Measurements from ENCODE around the gene POLR1B. TPM values are rescaled to one million over a fixed set of nuclear protein-coding genes. Genes with fewer than 3 reads are reported as not detected.

POLR1B gene
- total and polyA plus RNA-seq, 2 of the 13 experiments (the other 11 are each of a cell fraction or from before 2014, with no cell fraction given): 18.3 to 46.0 TPM

DNA sequence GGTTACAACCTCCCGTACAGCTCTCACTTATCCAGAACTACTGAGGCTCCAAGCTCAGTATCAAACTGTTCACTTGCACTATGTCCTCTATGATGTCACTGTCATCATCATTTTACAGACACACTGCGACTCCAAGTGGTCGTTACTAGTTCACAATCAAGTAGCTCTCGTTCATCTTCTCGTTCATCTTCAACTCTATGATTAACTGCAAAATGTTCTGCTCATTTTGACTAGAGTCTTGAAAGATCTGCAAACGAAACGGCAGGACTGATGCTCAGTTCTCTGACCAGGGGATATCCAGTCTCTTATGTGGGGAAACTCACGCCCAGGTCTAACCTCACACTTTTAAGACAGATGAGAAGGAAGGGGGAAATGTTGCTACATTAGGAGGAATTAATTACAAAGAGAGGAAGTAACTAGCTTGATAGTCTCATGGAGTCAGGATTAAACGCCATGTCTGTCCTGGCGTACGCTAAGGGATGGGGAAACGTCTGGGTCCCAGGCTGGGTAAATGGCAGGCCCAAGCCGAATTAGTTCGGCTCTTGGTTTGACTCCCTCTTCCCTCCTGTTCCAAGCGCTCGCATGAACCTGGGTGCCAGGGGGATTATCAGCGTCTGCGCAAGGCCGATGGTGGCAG, 41.4 kb downstream of the POLR1B start (continued):
- TF ChIP-seq ZBTB21 (CRISPR knock-in tag; IDR thresholded peaks at IDR 0.05) (peak; percentile 90), ATRX (CRISPR knock-in tag; IDR thresholded peaks at IDR 0.05; ENCODE audit: borderline replicate concordance) (no peak)
- TF ChIP-seq, protein P1, sequence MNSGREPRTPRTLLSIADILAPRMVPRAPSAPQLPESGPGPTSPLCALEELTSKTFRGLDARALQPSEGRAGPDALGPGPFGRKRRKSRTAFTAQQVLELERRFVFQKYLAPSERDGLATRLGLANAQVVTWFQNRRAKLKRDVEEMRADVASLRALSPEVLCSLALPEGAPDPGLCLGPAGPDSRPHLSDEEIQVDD (CRISPR knock-in tag; IDR thresholded peaks at IDR 0.05; ENCODE audit: borderline replicate concordance): peak; percentile 67; the same call in 1 of the 2 replicates

DNA sequence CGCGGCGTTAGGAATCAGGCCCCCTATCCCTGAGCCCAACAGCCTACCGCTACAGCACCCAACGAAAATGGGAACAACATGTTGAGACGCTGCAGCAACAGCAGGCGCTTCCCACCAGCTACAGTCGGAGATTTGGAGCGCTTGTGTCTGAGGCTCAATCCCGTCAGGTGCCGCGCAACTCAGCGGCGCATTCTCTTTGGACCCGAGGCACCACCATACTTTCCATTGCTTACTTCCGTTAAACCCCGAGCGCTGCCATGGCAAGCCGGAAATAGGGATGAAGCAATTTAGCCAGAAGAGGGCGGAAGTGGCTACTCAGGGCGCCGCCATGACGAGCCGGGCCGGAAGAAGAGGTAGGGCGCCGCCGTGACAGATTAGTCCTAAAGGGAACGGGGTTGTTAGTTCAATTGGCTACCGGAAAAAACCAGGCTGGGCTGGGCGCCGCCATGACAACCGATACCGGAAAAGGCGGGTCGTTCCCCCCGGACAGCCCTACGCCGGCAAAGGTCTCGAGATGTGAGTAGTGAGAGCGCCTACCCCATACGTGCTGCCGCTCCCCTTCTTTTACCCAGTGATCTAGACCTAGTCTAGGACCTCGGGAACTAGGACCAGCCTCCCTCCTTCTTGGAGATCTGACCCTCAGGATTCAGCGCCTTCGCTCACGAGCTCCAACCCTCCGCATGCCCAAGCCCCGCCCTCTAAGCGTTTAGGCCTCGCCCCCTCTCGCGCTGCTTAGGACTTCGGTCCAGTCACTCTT, 42.0 kb downstream of the POLR1B start, which contains the start of gene CHCHD5:
TSS of gene CHCHD5 (plus strand) at position 476 of the 757 bp plus-strand sequence. CDS start at position 515, 39 bp downstream.
- Histone ChIP-seq H3K79me2 (ENCODE audit: insufficient read depth, low read length) (peaks cover 10% of the 10 kb centered on the region), H3K27me3 (ENCODE audit: control insufficient read depth in 1 of 2, insufficient read depth in 2 of 2, low read length in 2 of 2) (peaks cover 0 to 4% of the 10 kb centered on the region in 2 experiments; a peak in 1 of 5 replicates), H3K4me1 (ENCODE audit: insufficient read depth, low read length) (peaks cover 40% of the 10 kb centered on the region), H3K9ac (ENCODE audit: insufficient read depth, low read depth, low read length) (peak within 1 kb of the TSS; percentile 97), H3K4me3 (replicated peaks in 1 of 3; ENCODE audit: insufficient read depth in 1 of 3, low read depth in 2 of 3, low read length in 3 of 3) (peak within 1 kb of the TSS; percentile 76 to 95 (median 87)), H3K4me2 (ENCODE audit: low read depth, low read length) (peak within 1 kb of the TSS; percentile 91), H3K36me3 (replicated peaks in 1 of 2; ENCODE audit: control insufficient read depth in 1 of 2, insufficient read depth in 2 of 2, low read length in 2 of 2) (peaks cover 9 to 15% of the 10 kb centered on the region in 2 experiments; a peak in 4 of 5 replicates), H4K20me1 (ENCODE audit: insufficient read depth, low read length) (no peaks in the 10 kb centered on the region), H3K27ac (ENCODE audit: extremely low read length, insufficient read depth, low read length) (peak within 1 kb of the TSS; percentile 97), H3K9me3 (ENCODE audit: low read length) (no peaks in the 10 kb centered on the region), H2AFZ (ENCODE audit: low read length) (peak within 1 kb of the TSS; percentile 33)
- ATAC-seq: peak; percentile 89
- intact Hi-C loops (cut with micrococcal nuclease; ENCODE audit: unreplicated experiment): loop anchor here (1.0 to 10.0 kb wide), 3 partner anchors 42 to 330 kb away; partner anchors contain the start of genes POLR1B and ZC3H8
- WGBS (ENCODE audit: low lambda C conversion rate): 2% methylated on average over 53 of the region's 54 CpGs
- in situ Hi-C loops (cut with HindIII; ENCODE audit: extremely low pct_ligation_motif_present, low pct_unique_long_range_greater_than_20kb): loop anchor here (5.0 kb wide), 1 partner anchor 102 kb away; the partner anchor contains the start of gene TTL
- ChIA-PET POLR2A (interaction anchor here (0.5 to 3.3 kb wide), 20 partner anchors 10 to 702 kb away, joined by 3 to 35 read pairs (median 4); partner anchors contain the start of gene SLC20A1), CTCF (ENCODE audit: low intra/inter-chr PET ratio, low total read pairs) (interaction anchor here (1.2 to 1.9 kb wide), 2 partner anchors 102 to 104 kb away, joined by 3 to 5 read pairs; partner anchors contain the start of gene TTL)
- no TSS peak for BruUV-seq (replicated peaks)
- FAIRE-seq: peak; percentile 91
- peak; percentile 98 for DNase-seq (ENCODE audit: low spot score)
- TF ChIP-seq, protein P2, sequence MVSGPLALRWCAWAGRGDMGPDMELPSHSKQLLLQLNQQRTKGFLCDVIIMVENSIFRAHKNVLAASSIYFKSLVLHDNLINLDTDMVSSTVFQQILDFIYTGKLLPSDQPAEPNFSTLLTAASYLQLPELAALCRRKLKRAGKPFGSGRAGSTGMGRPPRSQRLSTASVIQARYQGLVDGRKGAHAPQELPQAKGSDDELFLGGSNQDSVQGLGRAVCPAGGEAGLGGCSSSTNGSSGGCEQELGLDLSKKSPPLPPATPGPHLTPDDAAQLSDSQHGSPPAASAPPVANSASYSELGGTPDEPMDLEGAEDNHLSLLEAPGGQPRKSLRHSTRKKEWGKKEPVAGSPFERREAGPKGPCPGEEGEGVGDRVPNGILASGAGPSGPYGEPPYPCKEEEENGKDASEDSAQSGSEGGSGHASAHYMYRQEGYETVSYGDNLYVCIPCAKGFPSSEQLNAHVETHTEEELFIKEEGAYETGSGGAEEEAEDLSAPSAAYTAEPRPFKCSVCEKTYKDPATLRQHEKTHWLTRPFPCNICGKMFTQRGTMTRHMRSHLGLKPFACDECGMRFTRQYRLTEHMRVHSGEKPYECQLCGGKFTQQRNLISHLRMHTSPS (CRISPR knock-in tag; IDR thresholded peaks at IDR 0.05; ENCODE audit: low read depth): peak; percentile 17; the same call in 1 of the 2 replicates
- TF ChIP-seq, protein P3, sequence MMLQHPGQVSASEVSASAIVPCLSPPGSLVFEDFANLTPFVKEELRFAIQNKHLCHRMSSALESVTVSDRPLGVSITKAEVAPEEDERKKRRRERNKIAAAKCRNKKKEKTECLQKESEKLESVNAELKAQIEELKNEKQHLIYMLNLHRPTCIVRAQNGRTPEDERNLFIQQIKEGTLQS (CRISPR knock-in tag; IDR thresholded peaks at IDR 0.05): no peak; the same call in 1 of the 2 replicates
- TF ChIP-seq U2AF2 (IDR thresholded peaks at IDR 0.05; ENCODE audit: low read depth, low read length): peak; percentile 80
- TF ChIP-seq, protein P4, sequence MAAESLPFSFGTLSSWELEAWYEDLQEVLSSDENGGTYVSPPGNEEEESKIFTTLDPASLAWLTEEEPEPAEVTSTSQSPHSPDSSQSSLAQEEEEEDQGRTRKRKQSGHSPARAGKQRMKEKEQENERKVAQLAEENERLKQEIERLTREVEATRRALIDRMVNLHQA (CRISPR knock-in tag; IDR thresholded peaks at IDR 0.05): no peak; the same call in 1 of the 2 replicates
- TF ChIP-seq, protein P5, sequence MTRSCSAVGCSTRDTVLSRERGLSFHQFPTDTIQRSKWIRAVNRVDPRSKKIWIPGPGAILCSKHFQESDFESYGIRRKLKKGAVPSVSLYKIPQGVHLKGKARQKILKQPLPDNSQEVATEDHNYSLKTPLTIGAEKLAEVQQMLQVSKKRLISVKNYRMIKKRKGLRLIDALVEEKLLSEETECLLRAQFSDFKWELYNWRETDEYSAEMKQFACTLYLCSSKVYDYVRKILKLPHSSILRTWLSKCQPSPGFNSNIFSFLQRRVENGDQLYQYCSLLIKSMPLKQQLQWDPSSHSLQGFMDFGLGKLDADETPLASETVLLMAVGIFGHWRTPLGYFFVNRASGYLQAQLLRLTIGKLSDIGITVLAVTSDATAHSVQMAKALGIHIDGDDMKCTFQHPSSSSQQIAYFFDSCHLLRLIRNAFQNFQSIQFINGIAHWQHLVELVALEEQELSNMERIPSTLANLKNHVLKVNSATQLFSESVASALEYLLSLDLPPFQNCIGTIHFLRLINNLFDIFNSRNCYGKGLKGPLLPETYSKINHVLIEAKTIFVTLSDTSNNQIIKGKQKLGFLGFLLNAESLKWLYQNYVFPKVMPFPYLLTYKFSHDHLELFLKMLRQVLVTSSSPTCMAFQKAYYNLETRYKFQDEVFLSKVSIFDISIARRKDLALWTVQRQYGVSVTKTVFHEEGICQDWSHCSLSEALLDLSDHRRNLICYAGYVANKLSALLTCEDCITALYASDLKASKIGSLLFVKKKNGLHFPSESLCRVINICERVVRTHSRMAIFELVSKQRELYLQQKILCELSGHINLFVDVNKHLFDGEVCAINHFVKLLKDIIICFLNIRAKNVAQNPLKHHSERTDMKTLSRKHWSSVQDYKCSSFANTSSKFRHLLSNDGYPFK (CRISPR knock-in tag; IDR thresholded peaks at IDR 0.05; ENCODE audit: borderline replicate concordance): peak; percentile 94; the same call in 1 of the 2 replicates
- TF ChIP-seq ZNF556 (CRISPR knock-in tag; IDR thresholded peaks at IDR 0.05; ENCODE audit: borderline replicate concordance): peak; percentile 79

Data from HepG2 (cell line).